ENCODE data around the gene CRHR1.

GRCh38 chr17:45787656-45788055, 3.5 kb downstream of the CRHR1 start:
- TF ChIP-seq CTCF (IDR thresholded peaks at IDR 0.05; ENCODE audit: insufficient read depth, low read length, poor library complexity, severe bottlenecking) (no peak), EZH2phosphoT487 (conservative IDR thresholded peaks at IDR 0.05; ENCODE audit: low read length) (no peak)
